Panc1 (cell line): ENCODE measurements around the gene IL11RA. TPM values are rescaled to one million over a fixed set of nuclear protein-coding genes. Genes with fewer than 3 reads are reported as not detected.

Experiments used
- ATAC-seq: fragments of 200-7000 bp; cut with Tn5 transposase; 2 replicates; pipeline ENCODE4 v1.9.1; 2020; ENCODE audit warnings: mild to moderate bottlenecking, moderate library complexity
- BruUV-seq: library from RNA; stranded (reverse); fragments of 400-500 nt; replicated peaks from 2 replicates; lab custom pipeline; 2021; lab: Mats Ljungman, UMichigan
- CTCF ChIA-PET: fragments of 300-600 bp; sonication (Branson Sonifier 250); formaldehyde crosslinking; loops from one replicate; lab custom pipeline; 2022; ENCODE audit warnings: antibody characterized with exemption; lab: Charles Lee
- POLR2A ChIA-PET: fragments of 300-600 bp; sonication (Branson Sonifier 250); formaldehyde crosslinking; loops from one replicate; lab custom pipeline; 2022; ENCODE audit warnings: antibody characterized with exemption; lab: Charles Lee
- DNase-seq: peaks from one replicate; pipeline ENCODE4 v3.0.0-alpha.2; 2010; ENCODE audit warnings: low read depth, low spot score
- H3K27ac ChIP-seq: 2 replicates; pipeline ENCODE4 v1.5.1; 2011; ENCODE audit warnings: mild to moderate bottlenecking, low read length, inconsistent platforms
- H3K27me3 ChIP-seq: fragments of 200-500 bp; sonication (Bioruptor generic); 2 replicates; pipeline ENCODE4 v1.6.0; 2014; ENCODE audit warnings: low read length, inconsistent platforms; ENCODE audit not compliant: control insufficient read depth, insufficient read depth
- H3K36me3 ChIP-seq: fragments of 200-500 bp; sonication (Bioruptor generic); 2 replicates; pipeline ENCODE4 v1.5.1; 2014; ENCODE audit warnings: inconsistent platforms, mild to moderate bottlenecking, low read length, moderate library complexity; ENCODE audit not compliant: control insufficient read depth, insufficient read depth
- H3K4me1 ChIP-seq: 2 replicates; pipeline ENCODE4 v1.5.1; 2011; ENCODE audit warnings: inconsistent platforms, mild to moderate bottlenecking, low read length, moderate library complexity; ENCODE audit not compliant: control insufficient read depth, insufficient read depth
- H3K4me3 ChIP-seq, 2 experiments: 2 replicates each; pipeline ENCODE4 v1.5.1; 2011 to 2012; ENCODE audit warnings: low read depth in 2 of 2, low read length in 2 of 2, mild to moderate bottlenecking in 2 of 2, inconsistent platforms in 1 of 2, moderate library complexity in 1 of 2
- H3K9me3 ChIP-seq: fragments of 200-500 bp; sonication (Bioruptor generic); 2 replicates; pipeline ENCODE4 v1.5.1; 2014; ENCODE audit warnings: low read depth, mild to moderate bottlenecking, inconsistent platforms, low read length, moderate library complexity; ENCODE audit not compliant: control insufficient read depth, insufficient read depth
- POLR2AphosphoS5 ChIP-seq: IDR thresholded peaks from 2 replicates; pipeline ENCODE4 v1.6.1; 2012; ENCODE audit warnings: mild to moderate bottlenecking, low read depth, low read length, moderate library complexity
- SIN3A ChIP-seq: IDR thresholded peaks from 2 replicates; pipeline ENCODE4 v1.6.1; 2012; ENCODE audit warnings: low read depth, mild to moderate bottlenecking, low read length, moderate library complexity, borderline replicate concordance; ENCODE audit not compliant: insufficient read depth
- TCF7L2 ChIP-seq: IDR thresholded peaks from 2 replicates; pipeline ENCODE4 v1.6.1; 2011; ENCODE audit warnings: mild to moderate bottlenecking, low read depth, low read length, inconsistent platforms
- in situ Hi-C: cut with HindIII; loops from 2 replicates; pipeline ENCODE4 v1.10.0; 2016; ENCODE audit warnings: low sequenced_read_pairs, low pct_unique_long_range_greater_than_20kb
- intact Hi-C: fragments of 100-400 bp; cut with micrococcal nuclease; formaldehyde crosslinking; loops from one replicate; pipeline ENCODE4 v1.10.0; 2022; ENCODE audit not compliant: unreplicated experiment
- total RNA-seq: library from RNA; stranded (reverse); gene quantifications from one replicate; pipeline ENCODE4 v1.2.1, GENCODE V29; 2021; ENCODE audit not compliant: unreplicated experiment
- TF ChIP-seq, protein P1 (sequence below): fragments of 450-650 bp; IDR thresholded peaks from 2 replicates; pipeline ENCODE4 v1.5.1; 2017; ENCODE audit warnings: mild to moderate bottlenecking
- TF ChIP-seq, protein P2 (sequence below), 2 experiments: IDR thresholded peaks; 2 replicates each; pipeline ENCODE4 v1.6.1; 2011 to 2012; ENCODE audit warnings: low read depth in 2 of 2, control low read depth in 1 of 2, low read length in 1 of 2, mild to moderate bottlenecking in 1 of 2, moderate library complexity in 1 of 2; ENCODE audit not compliant: insufficient read depth in 1 of 2

IL11RA gene
- total RNA-seq, 1 experiment from 2014 or later, result 21.6 TPM

DNA sequence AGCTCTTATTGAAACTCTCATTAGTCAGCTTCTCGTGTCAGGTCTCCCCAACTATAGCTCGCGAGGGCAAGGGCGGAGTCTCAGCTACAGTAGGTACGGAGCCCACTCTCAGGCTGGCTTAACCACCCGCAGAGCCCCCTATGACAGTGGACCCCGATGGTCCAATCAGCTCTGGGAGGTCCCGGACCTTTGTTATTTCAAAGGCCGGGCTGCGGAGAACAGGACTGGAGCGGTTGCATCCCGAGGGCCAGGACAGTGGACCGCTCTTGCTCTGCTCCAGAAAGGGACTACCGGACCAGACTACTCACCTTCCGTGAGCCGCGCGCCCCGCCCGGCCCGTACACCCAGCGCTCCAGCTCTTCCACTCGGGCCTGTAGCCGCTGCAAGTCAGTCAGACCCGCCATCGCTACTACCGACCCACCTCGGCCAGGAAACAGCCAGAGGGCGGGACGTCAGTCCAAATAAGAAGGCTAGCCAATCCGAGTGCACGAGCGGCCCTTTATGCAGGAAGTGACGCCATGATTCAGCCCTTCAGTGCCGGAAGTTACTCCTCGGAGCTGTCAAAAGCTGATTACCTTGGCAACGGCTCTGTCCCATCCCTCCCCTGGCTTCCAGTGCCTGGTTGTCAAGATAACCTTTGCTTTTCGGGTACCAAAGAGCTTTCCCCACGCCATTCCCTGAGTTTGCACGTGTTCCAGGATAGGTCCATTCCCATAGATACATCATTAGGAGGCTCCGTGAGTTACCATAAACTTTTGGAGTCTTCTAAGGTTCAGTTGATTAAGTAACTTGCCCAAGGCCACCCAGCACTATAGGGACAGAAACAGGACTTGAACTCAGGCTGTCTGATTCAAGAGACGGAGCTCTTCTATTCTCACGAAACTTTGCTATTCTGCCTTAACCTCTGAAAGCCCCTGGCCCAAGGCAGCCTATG lies 31.7 kb upstream of the IL11RA start, which contains the start of gene DCTN3:
Gene DCTN3, minus strand, starts transcription at position 435 of the 934 bp plus-strand sequence. Its CDS starts 31 bp downstream, at position 404.
- peak; percentile 99 for ATAC-seq
- H3K4me3 ChIP-seq, result peak within 1 kb of the TSS; percentile 86 to 91
- no peak for TF ChIP-seq TCF7L2
- peak; percentile 40; the same call in 1 of the 2 replicates for TF ChIP-seq POLR2AphosphoS5
- TF ChIP-seq SIN3A, result peak; percentile 85; the same call in 1 of the 2 replicates
- peaks cover 8% of the 10 kb centered on the region; the same call in 1 of the 2 replicates for H3K4me1 ChIP-seq
- BruUV-seq, result TSS peak; percentile 71
- in situ Hi-C loops (no loop called here), intact Hi-C loops (no loop called here)
- no peaks in the 10 kb centered on the region for H3K9me3 ChIP-seq
- H3K27me3 ChIP-seq, result no peaks in the 10 kb centered on the region
- ChIA-PET CTCF (interaction anchor here (0.9 kb wide), 2 partner anchors 19 to 29 kb away, joined by 3 read pairs; no protein-coding TSS in a partner anchor), POLR2A (interaction anchor here (0.6 to 1.0 kb wide), 3 partner anchors 9 to 440 kb away, joined by 4 to 6 read pairs (median 6); no protein-coding TSS in a partner anchor)
- peak within 1 kb of the TSS; percentile 78 for H3K27ac ChIP-seq
- H3K36me3 ChIP-seq, result no peaks in the 10 kb centered on the region
- DNase-seq, result no peak

DNA sequence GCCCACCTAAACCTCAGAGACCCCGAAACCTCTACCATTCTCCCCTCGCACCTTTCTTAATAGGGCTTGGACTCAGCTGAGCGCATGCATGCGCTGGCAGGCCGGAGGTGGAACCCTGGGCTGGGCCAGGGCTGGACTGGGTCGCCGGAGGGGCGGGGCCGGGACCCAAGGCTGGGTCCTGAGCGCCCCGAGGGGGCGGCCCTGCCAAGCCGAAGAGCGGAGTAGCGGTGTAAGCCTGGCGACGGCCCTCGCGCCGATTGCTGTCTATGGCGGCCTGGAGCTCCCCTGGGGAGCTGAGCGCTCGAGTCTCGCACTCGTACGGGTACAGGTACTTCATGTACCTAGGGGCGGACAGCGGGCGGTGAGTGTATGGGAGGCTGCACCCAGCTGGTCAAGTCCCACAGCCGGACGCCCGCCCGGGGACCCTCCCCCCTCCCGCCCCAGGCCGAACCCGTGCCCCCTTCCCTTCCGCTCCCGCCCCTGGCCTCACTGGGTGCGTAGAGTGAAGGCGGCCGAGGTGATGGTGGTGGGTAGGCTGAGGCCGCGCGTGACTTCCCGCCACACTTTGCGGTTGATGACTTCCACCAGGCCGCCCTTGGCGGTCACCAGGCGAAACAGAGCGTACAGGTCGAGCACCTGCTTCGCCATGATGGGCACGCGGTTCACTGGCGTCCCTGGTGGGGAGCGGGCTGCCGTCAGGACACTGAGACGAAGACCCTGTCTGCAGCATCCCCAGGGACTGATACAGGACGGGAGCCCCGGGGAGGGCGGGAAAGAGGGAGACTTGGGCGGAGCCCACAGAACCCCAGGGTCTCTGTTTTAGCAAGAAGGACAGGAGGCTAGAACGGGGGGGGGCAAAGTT lies 28.4 kb upstream of the IL11RA start:
- H3K36me3 ChIP-seq, result no peaks in the 10 kb centered on the region
- peaks cover 7% of the 10 kb centered on the region for H3K27me3 ChIP-seq
- H3K27ac ChIP-seq, result no peak overlapping the region
- no peak for ATAC-seq
- TF ChIP-seq TCF7L2 (no peak), POLR2AphosphoS5 (no peak), SIN3A (no peak)
- TF ChIP-seq, protein P1, sequence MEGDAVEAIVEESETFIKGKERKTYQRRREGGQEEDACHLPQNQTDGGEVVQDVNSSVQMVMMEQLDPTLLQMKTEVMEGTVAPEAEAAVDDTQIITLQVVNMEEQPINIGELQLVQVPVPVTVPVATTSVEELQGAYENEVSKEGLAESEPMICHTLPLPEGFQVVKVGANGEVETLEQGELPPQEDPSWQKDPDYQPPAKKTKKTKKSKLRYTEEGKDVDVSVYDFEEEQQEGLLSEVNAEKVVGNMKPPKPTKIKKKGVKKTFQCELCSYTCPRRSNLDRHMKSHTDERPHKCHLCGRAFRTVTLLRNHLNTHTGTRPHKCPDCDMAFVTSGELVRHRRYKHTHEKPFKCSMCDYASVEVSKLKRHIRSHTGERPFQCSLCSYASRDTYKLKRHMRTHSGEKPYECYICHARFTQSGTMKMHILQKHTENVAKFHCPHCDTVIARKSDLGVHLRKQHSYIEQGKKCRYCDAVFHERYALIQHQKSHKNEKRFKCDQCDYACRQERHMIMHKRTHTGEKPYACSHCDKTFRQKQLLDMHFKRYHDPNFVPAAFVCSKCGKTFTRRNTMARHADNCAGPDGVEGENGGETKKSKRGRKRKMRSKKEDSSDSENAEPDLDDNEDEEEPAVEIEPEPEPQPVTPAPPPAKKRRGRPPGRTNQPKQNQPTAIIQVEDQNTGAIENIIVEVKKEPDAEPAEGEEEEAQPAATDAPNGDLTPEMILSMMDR, result no peak
- TF ChIP-seq, protein P2, sequence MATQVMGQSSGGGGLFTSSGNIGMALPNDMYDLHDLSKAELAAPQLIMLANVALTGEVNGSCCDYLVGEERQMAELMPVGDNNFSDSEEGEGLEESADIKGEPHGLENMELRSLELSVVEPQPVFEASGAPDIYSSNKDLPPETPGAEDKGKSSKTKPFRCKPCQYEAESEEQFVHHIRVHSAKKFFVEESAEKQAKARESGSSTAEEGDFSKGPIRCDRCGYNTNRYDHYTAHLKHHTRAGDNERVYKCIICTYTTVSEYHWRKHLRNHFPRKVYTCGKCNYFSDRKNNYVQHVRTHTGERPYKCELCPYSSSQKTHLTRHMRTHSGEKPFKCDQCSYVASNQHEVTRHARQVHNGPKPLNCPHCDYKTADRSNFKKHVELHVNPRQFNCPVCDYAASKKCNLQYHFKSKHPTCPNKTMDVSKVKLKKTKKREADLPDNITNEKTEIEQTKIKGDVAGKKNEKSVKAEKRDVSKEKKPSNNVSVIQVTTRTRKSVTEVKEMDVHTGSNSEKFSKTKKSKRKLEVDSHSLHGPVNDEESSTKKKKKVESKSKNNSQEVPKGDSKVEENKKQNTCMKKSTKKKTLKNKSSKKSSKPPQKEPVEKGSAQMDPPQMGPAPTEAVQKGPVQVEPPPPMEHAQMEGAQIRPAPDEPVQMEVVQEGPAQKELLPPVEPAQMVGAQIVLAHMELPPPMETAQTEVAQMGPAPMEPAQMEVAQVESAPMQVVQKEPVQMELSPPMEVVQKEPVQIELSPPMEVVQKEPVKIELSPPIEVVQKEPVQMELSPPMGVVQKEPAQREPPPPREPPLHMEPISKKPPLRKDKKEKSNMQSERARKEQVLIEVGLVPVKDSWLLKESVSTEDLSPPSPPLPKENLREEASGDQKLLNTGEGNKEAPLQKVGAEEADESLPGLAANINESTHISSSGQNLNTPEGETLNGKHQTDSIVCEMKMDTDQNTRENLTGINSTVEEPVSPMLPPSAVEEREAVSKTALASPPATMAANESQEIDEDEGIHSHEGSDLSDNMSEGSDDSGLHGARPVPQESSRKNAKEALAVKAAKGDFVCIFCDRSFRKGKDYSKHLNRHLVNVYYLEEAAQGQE (IDR thresholded peaks at IDR 0.05; ENCODE audit: insufficient read depth in 1 of 2, low read depth in 2 of 2, low read length in 1 of 2), result no peak
- no peaks in the 10 kb centered on the region for H3K9me3 ChIP-seq
- POLR2A ChIA-PET, result no interaction called here
- H3K4me1 ChIP-seq, result peaks cover 11% of the 10 kb centered on the region; the same call in 1 of the 2 replicates
- H3K4me3 ChIP-seq, result no peak overlapping the region
- DNase-seq, result no peak
- CTCF ChIA-PET, result no interaction called here
- BruUV-seq, result no TSS peak
- in situ Hi-C loops (no loop called here), intact Hi-C loops (no loop called here)
